ENCODE data around the gene TMEM250. TPM values are rescaled to one million over a fixed set of nuclear protein-coding genes. Genes with fewer than 3 reads are reported as not detected.
A peak's percentile ranks its signal among the peaks of the same experiment; 100 is the strongest.

TMEM250 gene
- total and polyA plus RNA-seq, 9 of the 15 experiments (the other 6 are each of a cell fraction or from before 2014, with no cell fraction given) = 0.32 to 44.6 (median 12.2) TPM

- TF ChIP-seq ZBTB26 (CRISPR knock-in tag; IDR thresholded peaks at IDR 0.05) = no peak
- no peak for TF ChIP-seq CAMTA2 (CRISPR knock-in tag; conservative IDR thresholded peaks at IDR 0.05)
These were observed 36.7 kb downstream of the TMEM250 start (continued) for GRCh38 chr9:136081826-136082495.

GRCh38 chr9:136081113-136081825 lies 37.4 kb downstream of the TMEM250 start:
- WGBS (ENCODE audit: insufficient coverage, low coverage, missing lambda C conversion rate) = 88% methylated on average over 15 of the region's 27 CpGs
- no peak overlapping the region for H3K27ac ChIP-seq (ENCODE audit: extremely low read depth, low read depth, low read length)
- peaks cover 36% of the 10 kb centered on the region for H4K20me1 ChIP-seq (replicated peaks; ENCODE audit: control insufficient read depth, insufficient read depth, low read length)
- peaks cover 92% of the 10 kb centered on the region for H3K79me2 ChIP-seq (ENCODE audit: control insufficient read depth, insufficient read depth, low read length)
- ATAC-seq = no peak
- H3K36me3 ChIP-seq (ENCODE audit: control insufficient read depth, insufficient read depth, low read length) = peaks cover 56% of the 10 kb centered on the region; the same call in 2 of the 3 replicates
- TF ChIP-seq FOSL1 (tag; conservative IDR thresholded peaks at IDR 0.05) = no peak
- TF ChIP-seq ZNF354B (CRISPR knock-in tag; IDR thresholded peaks at IDR 0.05) = no peak
- TF ChIP-seq SMAD3 (CRISPR knock-in tag; conservative IDR thresholded peaks at IDR 0.05) = no peak
- TF ChIP-seq SMC3 (conservative IDR thresholded peaks at IDR 0.05; ENCODE audit: insufficient read depth, low read depth, low read length) = no peak
- TF ChIP-seq ZFP30 (CRISPR knock-in tag; IDR thresholded peaks at IDR 0.05; ENCODE audit: borderline replicate concordance) = no peak
- TF ChIP-seq CEBPB (tag; IDR thresholded peaks at IDR 0.05) = 0 out of 2 replicates have a peak, but pooled peaks have one; percentile 7
- peak; percentile 25; the same call in 1 of the 2 replicates for TF ChIP-seq POLR2G (IDR thresholded peaks at IDR 0.05; ENCODE audit: low read depth, low read length)
- 0 out of 4 replicates have a peak, but pooled peaks of 1 of the 2 experiments have one; percentile 25 for TF ChIP-seq HDAC1 (IDR thresholded peaks at IDR 0.05)
- no peak for TF ChIP-seq ZNF431 (CRISPR knock-in tag; IDR thresholded peaks at IDR 0.05)
- peak; percentile 79 to 84 for TF ChIP-seq KDM1A (IDR thresholded peaks at IDR 0.05)
- no peak for TF ChIP-seq POLR2A (conservative IDR thresholded peaks at IDR 0.05)
- TF ChIP-seq RCOR1 (IDR thresholded peaks at IDR 0.05; ENCODE audit: borderline replicate concordance in 1 of 2, low read depth in 2 of 2, low read length in 2 of 2) = peak; percentile 17 to 30; a peak in 1 of 4 replicates
- no TSS peak for BruUV-seq (replicated peaks)
- ChIA-PET CTCF (ENCODE audit: low intra/inter-chr PET ratio) (interaction anchor here (0.6 kb wide), 1 partner anchor 214 kb away, joined by 5 read pairs; no protein-coding TSS in a partner anchor), POLR2A (interaction anchor here (0.9 to 1.0 kb wide), 3 partner anchors 10 to 90 kb away, joined by 3 read pairs; no protein-coding TSS in a partner anchor)
- intact Hi-C loops (cut with micrococcal nuclease) = no loop called here
- H3K9ac ChIP-seq (ENCODE audit: insufficient read depth in 1 of 2, low read depth in 2 of 2, low read length in 2 of 2) = peak overlapping the region in 1 of 2 experiments; percentile 17; a peak in 1 of 4 replicates
- H3K27me3 ChIP-seq (ENCODE audit: control insufficient read depth in 2 of 2, insufficient read depth in 2 of 2, low read length in 2 of 2) = no peaks in the 10 kb centered on the region
- H3K4me2 ChIP-seq (ENCODE audit: insufficient read depth, low read length) = no peak overlapping the region
- no peak overlapping the region for H2AFZ ChIP-seq (ENCODE audit: low read depth, low read length)
- H3K9me3 ChIP-seq (replicated peaks; ENCODE audit: control insufficient read depth, insufficient read depth, low read depth, low read length) = no peaks in the 10 kb centered on the region
- in situ Hi-C loops (cut with MboI) = no loop called here
- H3K4me3 ChIP-seq = no peak overlapping the region
- FAIRE-seq = no peak
- peaks cover 0 to 74% of the 10 kb centered on the region in 2 experiments; a peak in 2 of 5 replicates for H3K4me1 ChIP-seq (replicated peaks in 1 of 2; ENCODE audit: control insufficient read depth in 2 of 2, insufficient read depth in 2 of 2, low read length in 2 of 2)
- H3K9me1 ChIP-seq (ENCODE audit: control insufficient read depth, insufficient read depth, low read length) = peaks cover 5% of the 10 kb centered on the region
- DNase-seq (ENCODE audit: extremely low read depth in 1 of 4, low spot score in 3 of 4) = no peak
